HepG2 (cell line): ENCODE data around the gene TMCO2. TPM values are rescaled to one million over a fixed set of nuclear protein-coding genes. Genes with fewer than 3 reads are reported as not detected.

Experiments used
- ATAC-seq: fragments of 200-7000 bp; cut with Tn5 transposase; 3 replicates; pipeline ENCODE4 v1.9.1; 2020; ENCODE audit warnings: mild to moderate bottlenecking, moderate library complexity
- BruUV-seq: library from RNA; stranded (reverse); fragments of 400-500 nt; replicated peaks from 2 replicates; lab custom pipeline; 2021; lab: Mats Ljungman, UMichigan
- CTCF ChIA-PET: fragments of 300-600 bp; formaldehyde crosslinking; extraction: SDS; loops from one replicate; lab custom pipeline; 2021; ENCODE audit warnings: low total read pairs, inconsistent platforms, low intra/inter-chr PET ratio; lab: Yijun Ruan, JAX
- POLR2A ChIA-PET: fragments of 350-600 bp; sonication (Branson Sonifier 250); formaldehyde crosslinking; loops from one replicate; lab custom pipeline; 2020; ENCODE audit warnings: antibody characterized with exemption, inconsistent platforms; lab: Yijun Ruan, JAX
- DNase-seq: peaks from one replicate; pipeline ENCODE4 v3.0.0-alpha.2; 2015; ENCODE audit warnings: low spot score
- FAIRE-seq: peaks from 3 replicates; lab custom pipeline; 2011; peaks lifted over from hg19 to GRCh38; lab: Jason Lieb, UNC
- H2AFZ ChIP-seq: one replicate; pipeline ENCODE4 v1.6.1; 2011; ENCODE audit warnings: low read length, inconsistent platforms
- H3K27ac ChIP-seq: fragments of 300-600 bp; 3 replicates; pipeline ENCODE4 v1.8.0; 2011; ENCODE audit warnings: mixed run types, mild to moderate bottlenecking, mixed read lengths, low read length, inconsistent platforms; ENCODE audit not compliant: insufficient read depth; ENCODE audit errors: extremely low read length
- H3K27me3 ChIP-seq, 2 experiments: fragments of 200-600 bp in 1 of 2; 2 replicates in 1 of 2; 3 replicates in 1 of 2; pipeline versions ENCODE4 v1.6.0 to v1.8.0; 2011; ENCODE audit warnings: low read length in 2 of 2, mild to moderate bottlenecking in 2 of 2, moderate library complexity in 2 of 2, inconsistent platforms in 1 of 2; ENCODE audit not compliant: insufficient read depth in 2 of 2, control insufficient read depth in 1 of 2
- H3K36me3 ChIP-seq, 2 experiments: fragments of 200-600 bp in 1 of 2; replicated peaks in 1 of 2; 2 replicates in 1 of 2; 3 replicates in 1 of 2; pipeline versions ENCODE4 v1.5.1 to v1.8.0; 2011; ENCODE audit warnings: low read length in 2 of 2, inconsistent platforms in 1 of 2; ENCODE audit not compliant: insufficient read depth in 2 of 2, control insufficient read depth in 1 of 2
- H3K4me1 ChIP-seq: 2 replicates; pipeline ENCODE4 v1.5.1; 2012; ENCODE audit warnings: low read length, inconsistent platforms; ENCODE audit not compliant: insufficient read depth
- H3K4me2 ChIP-seq: 2 replicates; pipeline ENCODE4 v1.6.0; 2011; ENCODE audit warnings: low read depth, low read length, inconsistent platforms
- H3K4me3 ChIP-seq, 3 experiments: fragments of 200-600 bp in 1 of 3; sonication (generic), shearing (Covaris generic) in 1 of 3; replicated peaks in 1 of 3; 2 replicates each; pipeline ENCODE4 v1.5.1; 2011 to 2016; ENCODE audit warnings: low read length in 3 of 3, inconsistent platforms in 2 of 3, low read depth in 2 of 3, mild to moderate bottlenecking in 2 of 3, control low read depth in 1 of 3, mixed read lengths in 1 of 3; ENCODE audit not compliant: insufficient read depth in 1 of 3
- H3K79me2 ChIP-seq: one replicate; pipeline ENCODE4 v1.6.1; 2011; ENCODE audit warnings: low read length, inconsistent platforms; ENCODE audit not compliant: insufficient read depth
- H3K9ac ChIP-seq: 2 replicates; pipeline ENCODE4 v1.6.0; 2011; ENCODE audit warnings: mild to moderate bottlenecking, low read depth, low read length, inconsistent platforms; ENCODE audit not compliant: insufficient read depth
- H3K9me3 ChIP-seq: 2 replicates; pipeline ENCODE4 v1.5.1; 2012; ENCODE audit warnings: mild to moderate bottlenecking, low read length
- H4K20me1 ChIP-seq: 2 replicates; pipeline ENCODE4 v1.6.0; 2011; ENCODE audit warnings: inconsistent platforms, mild to moderate bottlenecking, low read length, moderate library complexity; ENCODE audit not compliant: insufficient read depth
- FOXA3 ChIP-seq: IDR thresholded peaks from 2 replicates; pipeline ENCODE4 v1.6.1; 2016; ENCODE audit warnings: missing genetic modification reagents, missing compliant biosample characterization
- FOXO1 ChIP-seq: sonication (generic); formaldehyde crosslinking; IDR thresholded peaks from 2 replicates; pipeline ENCODE4 v1.4.0; 2020; ENCODE audit warnings: missing genetic modification reagents
- HMGXB3 ChIP-seq: sonication (generic); formaldehyde crosslinking; IDR thresholded peaks from 2 replicates; pipeline ENCODE4 v1.4.0; 2020; ENCODE audit warnings: missing genetic modification reagents, borderline replicate concordance
- HNF4G ChIP-seq, 2 experiments: sonication (generic) in 1 of 2; formaldehyde crosslinking in 1 of 2; IDR thresholded peaks; 2 replicates each; pipeline versions ENCODE4 v1.4.0 to v1.6.1; 2011 to 2020; ENCODE audit warnings: borderline replicate concordance in 2 of 2, low read depth in 2 of 2, mild to moderate bottlenecking in 2 of 2, low read length in 1 of 2, missing genetic modification reagents in 1 of 2, moderate library complexity in 1 of 2
- KLF12 ChIP-seq: sonication (generic); formaldehyde crosslinking; IDR thresholded peaks from 2 replicates; pipeline ENCODE4 v1.4.0; 2020; ENCODE audit warnings: missing genetic modification reagents, borderline replicate concordance
- KMT2A ChIP-seq: sonication (generic); formaldehyde crosslinking; IDR thresholded peaks from 2 replicates; pipeline ENCODE4 v1.4.0; 2020; ENCODE audit warnings: missing genetic modification reagents
- RARG ChIP-seq: sonication (generic); formaldehyde crosslinking; IDR thresholded peaks from 2 replicates; pipeline ENCODE4 v1.4.0; 2020; ENCODE audit warnings: low read depth, mild to moderate bottlenecking, missing genetic modification reagents
- SPEN ChIP-seq: sonication (generic); formaldehyde crosslinking; IDR thresholded peaks from 2 replicates; pipeline ENCODE4 v1.5.1; 2020; ENCODE audit warnings: low read depth, mild to moderate bottlenecking, missing genetic modification reagents
- STAG1 ChIP-seq: sonication (generic); formaldehyde crosslinking; IDR thresholded peaks from 2 replicates; pipeline ENCODE4 v1.4.0; 2020; ENCODE audit warnings: missing genetic modification reagents
- ZKSCAN5 ChIP-seq: sonication (generic); formaldehyde crosslinking; IDR thresholded peaks from 2 replicates; pipeline ENCODE4 v1.5.1; 2020; ENCODE audit warnings: mild to moderate bottlenecking, missing genetic modification reagents
- ZNF770 ChIP-seq: sonication (generic); formaldehyde crosslinking; IDR thresholded peaks from 2 replicates; pipeline ENCODE4 v1.5.0; 2020; ENCODE audit warnings: mild to moderate bottlenecking, missing genetic modification reagents
- in situ Hi-C: cut with HindIII; loops from 2 replicates; pipeline ENCODE4 v1.10.0; 2017; ENCODE audit warnings: low pct_unique_long_range_greater_than_20kb; ENCODE audit not compliant: extremely low pct_ligation_motif_present
- intact Hi-C: fragments of 100-400 bp; cut with micrococcal nuclease; formaldehyde crosslinking; loops from one replicate; pipeline ENCODE4 v1.10.0; 2022; ENCODE audit not compliant: unreplicated experiment
- polyA plus RNA-seq, 8 experiments: library from polyadenylated mRNA; depleted of rRNA in 3 of 8; stranded (reverse) in 7 of 8; unstranded in 1 of 8; fragments of >200 nt; fragmentation: Illumina TruSeq in 4 of 8; extraction: Trizol in 4 of 8; gene quantifications; 2 replicates each; pipeline versions ENCODE4 v1.2.1 to v1.2.3, GENCODE V29; 2011 to 2016; ENCODE audit warnings: low read depth in 4 of 8, missing spikeins in 1 of 8, mixed read lengths in 1 of 8; ENCODE audit not compliant: insufficient read depth in 1 of 8
- total RNA-seq, 5 experiments: library from RNA; depleted of rRNA; stranded (reverse); fragments of >200 nt; fragmentation: Illumina TruSeq; extraction: Trizol; gene quantifications; 2 replicates each; pipeline ENCODE4 v1.2.3, GENCODE V29; 2016; ENCODE audit warnings: low read depth in 1 of 5
- TF ChIP-seq, protein P1 (sequence below): sonication (generic); formaldehyde crosslinking; IDR thresholded peaks from 2 replicates; pipeline ENCODE4 v1.5.1; 2020; ENCODE audit warnings: missing genetic modification reagents, mild to moderate bottlenecking, borderline replicate concordance
- TF ChIP-seq, protein P2 (sequence below): sonication (generic); formaldehyde crosslinking; IDR thresholded peaks from 2 replicates; pipeline ENCODE4 v1.5.0; 2020; ENCODE audit warnings: mild to moderate bottlenecking, missing genetic modification reagents, moderate library complexity

Gene TMCO2
- total and polyA plus RNA-seq, 2 of the 13 experiments (the other 11 are each of a cell fraction or from before 2014, with no cell fraction given) = not detected

- TF ChIP-seq, protein P1, sequence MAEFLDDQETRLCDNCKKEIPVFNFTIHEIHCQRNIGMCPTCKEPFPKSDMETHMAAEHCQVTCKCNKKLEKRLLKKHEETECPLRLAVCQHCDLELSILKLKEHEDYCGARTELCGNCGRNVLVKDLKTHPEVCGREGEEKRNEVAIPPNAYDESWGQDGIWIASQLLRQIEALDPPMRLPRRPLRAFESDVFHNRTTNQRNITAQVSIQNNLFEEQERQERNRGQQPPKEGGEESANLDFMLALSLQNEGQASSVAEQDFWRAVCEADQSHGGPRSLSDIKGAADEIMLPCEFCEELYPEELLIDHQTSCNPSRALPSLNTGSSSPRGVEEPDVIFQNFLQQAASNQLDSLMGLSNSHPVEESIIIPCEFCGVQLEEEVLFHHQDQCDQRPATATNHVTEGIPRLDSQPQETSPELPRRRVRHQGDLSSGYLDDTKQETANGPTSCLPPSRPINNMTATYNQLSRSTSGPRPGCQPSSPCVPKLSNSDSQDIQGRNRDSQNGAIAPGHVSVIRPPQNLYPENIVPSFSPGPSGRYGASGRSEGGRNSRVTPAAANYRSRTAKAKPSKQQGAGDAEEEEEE (CRISPR knock-in tag) = no peak
- no peak for TF ChIP-seq ZNF770
These were observed 20.0 kb downstream of the TMCO2 start (continued) for GRCh38 chr1:40267767-40268187.

DNA sequence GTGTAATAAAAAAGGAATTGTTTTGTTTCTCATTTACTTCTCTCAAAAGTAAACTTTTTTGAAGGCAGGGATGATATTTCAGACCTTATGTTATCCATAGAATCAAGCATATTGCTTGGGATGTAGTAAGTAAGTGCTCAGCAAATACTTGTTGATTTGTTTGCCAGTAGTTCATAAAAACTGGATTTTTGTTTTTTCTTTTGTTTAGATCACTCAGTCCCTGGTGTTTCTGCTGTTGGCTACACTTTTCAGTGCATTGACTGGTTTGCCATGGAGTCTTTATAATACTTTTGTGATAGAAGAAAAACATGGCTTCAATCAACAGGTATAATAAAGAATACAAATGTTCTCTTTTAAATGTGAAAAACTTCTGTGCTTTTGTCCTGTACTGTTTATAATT, 20.5 kb downstream of the TMCO2 start:
- Histone ChIP-seq H3K4me3 (no peak overlapping the region), H2AFZ (no peak overlapping the region), H4K20me1 (no peaks in the 10 kb centered on the region), H3K79me2 (peaks cover 9% of the 10 kb centered on the region), H3K4me1 (no peaks in the 10 kb centered on the region), H3K4me2 (no peak overlapping the region), H3K27me3 (no peaks in the 10 kb centered on the region), H3K27ac (no peak overlapping the region), H3K9me3 (no peaks in the 10 kb centered on the region), H3K36me3 (peaks cover 10 to 53% of the 10 kb centered on the region in 2 experiments; a peak in 4 of 5 replicates), H3K9ac (no peak overlapping the region)
- POLR2A ChIA-PET = interaction anchor here (0.6 kb wide), 2 partner anchors 33 to 70 kb away, joined by 3 to 4 read pairs; no protein-coding TSS in a partner anchor
- in situ Hi-C loops (no loop called here), intact Hi-C loops (no loop called here)
- FAIRE-seq = no peak
- CTCF ChIA-PET = no interaction called here
- no peak for DNase-seq
- BruUV-seq = no TSS peak
- no peak for ATAC-seq
- TF ChIP-seq ZKSCAN5 (CRISPR knock-in tag) = no peak
- no peak for TF ChIP-seq KLF12 (CRISPR knock-in tag)
- no peak for TF ChIP-seq FOXA3 (CRISPR knock-in tag)
- TF ChIP-seq, protein P2, sequence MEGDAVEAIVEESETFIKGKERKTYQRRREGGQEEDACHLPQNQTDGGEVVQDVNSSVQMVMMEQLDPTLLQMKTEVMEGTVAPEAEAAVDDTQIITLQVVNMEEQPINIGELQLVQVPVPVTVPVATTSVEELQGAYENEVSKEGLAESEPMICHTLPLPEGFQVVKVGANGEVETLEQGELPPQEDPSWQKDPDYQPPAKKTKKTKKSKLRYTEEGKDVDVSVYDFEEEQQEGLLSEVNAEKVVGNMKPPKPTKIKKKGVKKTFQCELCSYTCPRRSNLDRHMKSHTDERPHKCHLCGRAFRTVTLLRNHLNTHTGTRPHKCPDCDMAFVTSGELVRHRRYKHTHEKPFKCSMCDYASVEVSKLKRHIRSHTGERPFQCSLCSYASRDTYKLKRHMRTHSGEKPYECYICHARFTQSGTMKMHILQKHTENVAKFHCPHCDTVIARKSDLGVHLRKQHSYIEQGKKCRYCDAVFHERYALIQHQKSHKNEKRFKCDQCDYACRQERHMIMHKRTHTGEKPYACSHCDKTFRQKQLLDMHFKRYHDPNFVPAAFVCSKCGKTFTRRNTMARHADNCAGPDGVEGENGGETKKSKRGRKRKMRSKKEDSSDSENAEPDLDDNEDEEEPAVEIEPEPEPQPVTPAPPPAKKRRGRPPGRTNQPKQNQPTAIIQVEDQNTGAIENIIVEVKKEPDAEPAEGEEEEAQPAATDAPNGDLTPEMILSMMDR (CRISPR knock-in tag) = no peak
- no peak for TF ChIP-seq KMT2A (CRISPR knock-in tag)
- no peak for TF ChIP-seq SPEN (CRISPR knock-in tag)
- TF ChIP-seq HMGXB3 (CRISPR knock-in tag) = no peak
- TF ChIP-seq RARG = no peak
- no peak for TF ChIP-seq FOXO1
- no peak for TF ChIP-seq HNF4G (IDR thresholded peaks at IDR 0.05; ENCODE audit: borderline replicate concordance, low read depth, low read length)
- TF ChIP-seq HNF4G (CRISPR knock-in tag; IDR thresholded peaks at IDR 0.05; ENCODE audit: borderline replicate concordance, low read depth) = no peak
- no peak for TF ChIP-seq STAG1
